ENCODE measurements around the gene PDE4B.

DNA sequence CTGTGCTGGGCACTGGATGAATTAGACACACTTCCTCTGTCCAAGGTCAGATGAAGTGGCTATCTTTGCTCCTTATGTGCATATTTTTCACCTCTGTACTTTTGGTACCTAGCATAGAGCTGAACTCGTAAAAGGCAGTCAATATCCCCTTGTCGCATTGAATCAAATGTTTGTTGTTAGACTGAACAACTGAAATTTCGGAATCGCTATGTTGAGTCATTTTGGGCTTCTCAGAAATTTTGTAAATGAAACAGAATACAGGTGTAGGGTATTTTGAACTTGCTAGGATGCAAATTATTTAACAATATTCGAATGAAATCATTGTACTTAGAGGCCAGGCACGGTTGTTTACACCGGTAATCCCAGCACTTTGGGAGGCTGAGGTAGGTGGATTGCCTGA, 48.0 kb downstream of the PDE4B start:
- TF ChIP-seq POLR2A (IDR thresholded peaks at IDR 0.05; ENCODE audit: low read length), result no peak
- no peak for TF ChIP-seq GATA1 (IDR thresholded peaks at IDR 0.05; ENCODE audit: low read depth, low read length)

Data from erythroblast (primary cell).